Mesenchymal stem cell (in vitro differentiated cells and primary cell): ENCODE measurements around the gene CDK14.

Source experiments
- DNase-seq: peaks from one replicate; pipeline ENCODE4 v3.0.0-alpha.2; 2013
- H2AFZ ChIP-seq: one replicate; pipeline ENCODE4 v1.6.1; 2013; ENCODE audit warnings: low read depth, mild to moderate bottlenecking, control low read depth, inconsistent platforms, low read length, moderate library complexity
- H2AK5ac ChIP-seq: 2 replicates; pipeline ENCODE4 v1.6.1; 2013; ENCODE audit warnings: low read length, moderate library complexity, mild to moderate bottlenecking, inconsistent platforms; ENCODE audit not compliant: severe bottlenecking
- H2BK120ac ChIP-seq: one replicate; pipeline ENCODE4 v1.6.1; 2013; ENCODE audit warnings: low read depth, mild to moderate bottlenecking, inconsistent platforms, low read length, moderate library complexity
- H2BK12ac ChIP-seq, 2 experiments: one replicate each; pipeline ENCODE4 v1.6.1; 2013; ENCODE audit warnings: inconsistent platforms in 2 of 2, low read length in 2 of 2, mild to moderate bottlenecking in 2 of 2, moderate library complexity in 2 of 2, control low read depth in 1 of 2
- H2BK15ac ChIP-seq: one replicate; pipeline ENCODE4 v1.6.1; 2013; ENCODE audit warnings: mild to moderate bottlenecking, low read depth, inconsistent platforms; ENCODE audit not compliant: poor library complexity, severe bottlenecking
- H2BK5ac ChIP-seq: 2 replicates; pipeline ENCODE4 v1.6.1; 2013; ENCODE audit warnings: low read depth, mild to moderate bottlenecking, low read length, control low read depth, inconsistent platforms; ENCODE audit not compliant: poor library complexity, severe bottlenecking
- H3K14ac ChIP-seq, 2 experiments: one replicate each; pipeline ENCODE4 v1.6.1; 2013; ENCODE audit warnings: inconsistent platforms in 2 of 2, low read length in 2 of 2, control low read depth in 1 of 2, mild to moderate bottlenecking in 1 of 2, moderate library complexity in 1 of 2
- H3K18ac ChIP-seq, 2 experiments: one replicate each; pipeline ENCODE4 v1.6.1; 2013; ENCODE audit warnings: inconsistent platforms in 2 of 2, low read length in 2 of 2, control low read depth in 1 of 2, low read depth in 1 of 2, mild to moderate bottlenecking in 1 of 2
- H3K23ac ChIP-seq, 2 experiments: one replicate each; pipeline ENCODE4 v1.6.1; 2013; ENCODE audit warnings: inconsistent platforms in 2 of 2, low read length in 2 of 2, mild to moderate bottlenecking in 2 of 2, moderate library complexity in 2 of 2, control low read depth in 1 of 2
- H3K27ac ChIP-seq: 2 replicates; pipeline ENCODE4 v1.5.1; 2013; ENCODE audit warnings: mild to moderate bottlenecking, moderate library complexity, low read length, control low read depth, inconsistent platforms; ENCODE audit not compliant: poor library complexity, severe bottlenecking
- H3K27me3 ChIP-seq, 2 experiments: 2 replicates each; pipeline versions ENCODE4 v1.6.1 to v1.7.0; 2013; ENCODE audit warnings: low read length in 2 of 2, mild to moderate bottlenecking in 2 of 2, moderate library complexity in 2 of 2, control low read depth in 1 of 2, inconsistent platforms in 1 of 2; ENCODE audit not compliant: control insufficient read depth in 1 of 2, insufficient read depth in 1 of 2
- H3K36me3 ChIP-seq, 2 experiments: 2 replicates each; pipeline versions ENCODE4 v1.6.1 to v1.7.0; 2013; ENCODE audit warnings: low read length in 2 of 2, control low read depth in 1 of 2, inconsistent platforms in 1 of 2, low read depth in 1 of 2, mild to moderate bottlenecking in 1 of 2; ENCODE audit not compliant: insufficient read depth in 2 of 2, control insufficient read depth in 1 of 2
- H3K4ac ChIP-seq, 2 experiments: one replicate each; pipeline ENCODE4 v1.6.1; 2013; ENCODE audit warnings: inconsistent platforms in 2 of 2, low read length in 2 of 2, mild to moderate bottlenecking in 2 of 2, moderate library complexity in 2 of 2, control low read depth in 1 of 2, low read depth in 1 of 2
- H3K4me1 ChIP-seq: 2 replicates; pipeline ENCODE4 v1.6.1; 2013; ENCODE audit warnings: low read depth, low read length, control low read depth; ENCODE audit not compliant: control insufficient read depth, insufficient read depth
- H3K4me2 ChIP-seq: 2 replicates; pipeline ENCODE4 v1.6.1; 2013; ENCODE audit warnings: low read length, mild to moderate bottlenecking, inconsistent platforms; ENCODE audit not compliant: poor library complexity, severe bottlenecking
- H3K4me3 ChIP-seq, 2 experiments: 2 replicates each; pipeline versions ENCODE4 v1.5.1 to v1.7.0; 2013; ENCODE audit warnings: low read length in 2 of 2, mild to moderate bottlenecking in 2 of 2, control low read depth in 1 of 2, low read depth in 1 of 2; ENCODE audit not compliant: insufficient read depth in 1 of 2
- H3K79me1 ChIP-seq: replicated peaks from 2 replicates; pipeline ENCODE4 v1.6.1; 2013; ENCODE audit warnings: mild to moderate bottlenecking, control low read depth, low read length, inconsistent platforms; ENCODE audit not compliant: poor library complexity, severe bottlenecking
- H3K9ac ChIP-seq: 2 replicates; pipeline ENCODE4 v1.7.0; 2013; ENCODE audit warnings: mild to moderate bottlenecking, low read length, moderate library complexity
- H3K9me3 ChIP-seq: 2 replicates; pipeline ENCODE4 v1.7.0; 2013; ENCODE audit warnings: mild to moderate bottlenecking, low read length; ENCODE audit not compliant: control insufficient read depth
- H4K8ac ChIP-seq: one replicate; pipeline ENCODE4 v1.6.1; 2013; ENCODE audit warnings: inconsistent platforms, mild to moderate bottlenecking, low read length, moderate library complexity
- H4K91ac ChIP-seq: one replicate; pipeline ENCODE4 v1.6.1; 2013; ENCODE audit warnings: mild to moderate bottlenecking, low read length, inconsistent platforms
- WGBS: methylation state at CpG from one replicate; pipeline ENCODE4 v1.1.7; 2013; ENCODE audit warnings: mixed read lengths; 5-methylcytosine and 5-hydroxymethylcytosine counted together

Gene CDK14

DNA sequence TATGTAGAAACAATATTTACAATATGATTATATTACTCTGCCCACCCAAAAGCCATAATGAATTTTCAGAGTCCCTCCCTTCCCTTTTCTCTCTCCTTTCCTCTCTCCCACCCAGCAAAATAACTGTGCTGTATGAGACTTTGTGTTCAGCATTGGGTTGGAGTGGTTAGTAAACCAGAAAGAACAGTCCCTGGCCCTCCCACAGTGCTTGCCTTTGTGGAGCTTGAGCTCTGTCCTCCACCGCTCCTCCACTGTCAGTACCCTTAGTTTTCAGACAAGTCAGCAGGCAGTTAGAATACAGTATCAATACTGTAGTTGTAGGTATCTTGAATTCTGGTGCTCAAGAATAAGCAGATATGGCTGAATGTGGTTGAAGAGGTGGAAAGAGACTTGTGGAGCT, 92.7 kb downstream of the CDK14 start:
- Histone ChIP-seq H3K36me3 (no peaks in the 10 kb centered on the region), H2BK12ac (no peak overlapping the region), H3K4ac (no peak overlapping the region), H3K4me3 (no peak overlapping the region), H2BK120ac (no peak overlapping the region), H3K9me3 (no peaks in the 10 kb centered on the region), H3K18ac (peak overlapping the region in 1 of 2 experiments; percentile 52), H2AFZ (no peak overlapping the region), H3K4me1 (no peaks in the 10 kb centered on the region), H3K23ac (no peak overlapping the region), H2BK15ac (no peak overlapping the region), H3K27ac (no peak overlapping the region), H3K4me2 (no peak overlapping the region), H3K14ac (peak overlapping the region in 1 of 2 experiments; percentile 84), H3K9ac (no peak overlapping the region), H4K91ac (no peak overlapping the region), H2BK5ac (no peak overlapping the region), H2AK5ac (peak overlapping the region; percentile 63), H3K79me1 (peaks cover 17% of the 10 kb centered on the region), H4K8ac (no peak overlapping the region), H3K27me3 (no peaks in the 10 kb centered on the region)
- no peak for DNase-seq
- WGBS, result 88% methylated on average over 1 of the region's 1 CpG

GRCh38 chr7:90689260-90689659, 93.1 kb downstream of the CDK14 start:
- Histone ChIP-seq H3K4me3 (no peak overlapping the region), H3K27me3 (no peaks in the 10 kb centered on the region), H3K23ac (no peak overlapping the region), H3K4me1 (no peaks in the 10 kb centered on the region), H3K9me3 (no peaks in the 10 kb centered on the region), H3K18ac (no peak overlapping the region), H3K36me3 (no peaks in the 10 kb centered on the region), H3K27ac (no peak overlapping the region), H2BK120ac (no peak overlapping the region), H2AFZ (no peak overlapping the region), H4K8ac (no peak overlapping the region), H2BK5ac (no peak overlapping the region), H4K91ac (no peak overlapping the region), H2AK5ac (no peak overlapping the region), H3K4me2 (no peak overlapping the region), H2BK15ac (no peak overlapping the region), H2BK12ac (no peak overlapping the region), H3K14ac (no peak overlapping the region), H3K79me1 (peaks cover 17% of the 10 kb centered on the region), H3K4ac (no peak overlapping the region), H3K9ac (no peak overlapping the region)
- no CpG with 5 or more reads among the region's 1 CpG for WGBS
- DNase-seq, result no peak

- Histone ChIP-seq H3K23ac (no peak overlapping the region), H3K36me3 (no peaks in the 10 kb centered on the region), H2BK120ac (no peak overlapping the region), H3K9ac (no peak overlapping the region), H2AFZ (no peak overlapping the region), H3K4ac (no peak overlapping the region), H3K4me1 (no peaks in the 10 kb centered on the region), H4K91ac (no peak overlapping the region), H2BK5ac (no peak overlapping the region), H3K27ac (no peak overlapping the region), H3K4me2 (no peak overlapping the region), H3K79me1 (peaks cover 16% of the 10 kb centered on the region), H2BK12ac (no peak overlapping the region), H3K18ac (no peak overlapping the region), H3K9me3 (no peaks in the 10 kb centered on the region), H3K27me3 (no peaks in the 10 kb centered on the region), H3K14ac (no peak overlapping the region), H4K8ac (no peak overlapping the region), H3K4me3 (no peak overlapping the region), H2AK5ac (no peak overlapping the region), H2BK15ac (no peak overlapping the region)
- WGBS, result 94% methylated on average over 2 of the region's 3 CpGs
- no peak for DNase-seq
These were observed 94.2 kb downstream of the CDK14 start for GRCh38 chr7:90690159-90690858.

- H4K8ac ChIP-seq, result no peak overlapping the region
- no peak overlapping the region for H3K4me3 ChIP-seq
- H3K14ac ChIP-seq, result no peak overlapping the region
- H2BK120ac ChIP-seq, result no peak overlapping the region
- H3K36me3 ChIP-seq, result no peaks in the 10 kb centered on the region
- no peak overlapping the region for H2BK15ac ChIP-seq
- no peaks in the 10 kb centered on the region for H3K27me3 ChIP-seq
- H2BK12ac ChIP-seq, result no peak overlapping the region
- no peak overlapping the region for H2AFZ ChIP-seq
- no peak overlapping the region for H2AK5ac ChIP-seq
- no peak overlapping the region for H3K23ac ChIP-seq
- H3K79me1 ChIP-seq, result peaks cover 26% of the 10 kb centered on the region
- DNase-seq, result no peak
- no peak overlapping the region for H3K9ac ChIP-seq
- no peaks in the 10 kb centered on the region for H3K9me3 ChIP-seq
- H2BK5ac ChIP-seq, result no peak overlapping the region
- no peak overlapping the region for H3K18ac ChIP-seq
- H3K27ac ChIP-seq, result peak overlapping the region; percentile 8
- no peak overlapping the region for H3K4ac ChIP-seq
- 63% methylated on average over 1 of the region's 3 CpGs for WGBS
- H3K4me1 ChIP-seq, result no peaks in the 10 kb centered on the region
- no peak overlapping the region for H3K4me2 ChIP-seq
- H4K91ac ChIP-seq, result no peak overlapping the region
These were observed 96.3 kb downstream of the CDK14 start for GRCh38 chr7:90692396-90692795.
